Measurements from ENCODE around the gene AK2.

DNA sequence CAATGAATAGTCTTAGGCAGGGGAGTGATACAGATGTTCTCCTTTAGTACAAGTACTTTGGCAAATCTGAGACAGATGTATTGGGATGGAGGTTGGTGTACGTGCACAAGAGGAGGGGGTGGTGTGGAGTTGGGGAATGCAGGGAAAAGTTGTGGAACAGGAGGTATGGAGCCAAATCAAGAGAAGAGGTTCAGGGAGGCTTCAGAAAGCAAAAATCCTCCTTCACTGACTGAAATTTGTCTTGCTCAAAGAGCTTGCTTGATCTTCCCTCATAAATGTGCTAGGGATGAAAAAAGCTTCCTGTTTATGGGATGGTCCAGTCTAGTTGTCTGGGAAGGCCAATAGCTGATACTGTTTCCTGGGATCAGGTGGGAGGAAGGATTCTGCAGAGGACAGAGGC is 77.9 kb downstream of the AK2 start:
- TF ChIP-seq POLR2A (IDR thresholded peaks at IDR 0.05; ENCODE audit: low read length) (no peak), ZFP36 (IDR thresholded peaks at IDR 0.05; ENCODE audit: borderline replicate concordance, partially characterized antibody) (no peak), RAD21 (conservative IDR thresholded peaks at IDR 0.05 in 1 of 2, IDR thresholded peaks at IDR 0.05 in 1 of 2) (no peak), MYC (IDR thresholded peaks at IDR 0.05; ENCODE audit: borderline replicate concordance, low read length) (no peak), SMC3 (IDR thresholded peaks at IDR 0.05) (no peak), ZNF302 (CRISPR knock-in tag; IDR thresholded peaks at IDR 0.05) (no peak), ESRRA (IDR thresholded peaks at IDR 0.05; ENCODE audit: borderline replicate concordance, low read length) (no peak), EP300 (IDR thresholded peaks at IDR 0.05) (no peak)
- TF ChIP-seq, protein P1, sequence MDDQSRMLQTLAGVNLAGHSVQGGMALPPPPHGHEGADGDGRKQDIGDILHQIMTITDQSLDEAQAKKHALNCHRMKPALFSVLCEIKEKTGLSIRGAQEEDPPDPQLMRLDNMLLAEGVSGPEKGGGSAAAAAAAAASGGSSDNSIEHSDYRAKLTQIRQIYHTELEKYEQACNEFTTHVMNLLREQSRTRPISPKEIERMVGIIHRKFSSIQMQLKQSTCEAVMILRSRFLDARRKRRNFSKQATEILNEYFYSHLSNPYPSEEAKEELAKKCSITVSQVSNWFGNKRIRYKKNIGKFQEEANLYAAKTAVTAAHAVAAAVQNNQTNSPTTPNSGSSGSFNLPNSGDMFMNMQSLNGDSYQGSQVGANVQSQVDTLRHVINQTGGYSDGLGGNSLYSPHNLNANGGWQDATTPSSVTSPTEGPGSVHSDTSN (IDR thresholded peaks at IDR 0.05), result no peak
- TF ChIP-seq, protein P2, sequence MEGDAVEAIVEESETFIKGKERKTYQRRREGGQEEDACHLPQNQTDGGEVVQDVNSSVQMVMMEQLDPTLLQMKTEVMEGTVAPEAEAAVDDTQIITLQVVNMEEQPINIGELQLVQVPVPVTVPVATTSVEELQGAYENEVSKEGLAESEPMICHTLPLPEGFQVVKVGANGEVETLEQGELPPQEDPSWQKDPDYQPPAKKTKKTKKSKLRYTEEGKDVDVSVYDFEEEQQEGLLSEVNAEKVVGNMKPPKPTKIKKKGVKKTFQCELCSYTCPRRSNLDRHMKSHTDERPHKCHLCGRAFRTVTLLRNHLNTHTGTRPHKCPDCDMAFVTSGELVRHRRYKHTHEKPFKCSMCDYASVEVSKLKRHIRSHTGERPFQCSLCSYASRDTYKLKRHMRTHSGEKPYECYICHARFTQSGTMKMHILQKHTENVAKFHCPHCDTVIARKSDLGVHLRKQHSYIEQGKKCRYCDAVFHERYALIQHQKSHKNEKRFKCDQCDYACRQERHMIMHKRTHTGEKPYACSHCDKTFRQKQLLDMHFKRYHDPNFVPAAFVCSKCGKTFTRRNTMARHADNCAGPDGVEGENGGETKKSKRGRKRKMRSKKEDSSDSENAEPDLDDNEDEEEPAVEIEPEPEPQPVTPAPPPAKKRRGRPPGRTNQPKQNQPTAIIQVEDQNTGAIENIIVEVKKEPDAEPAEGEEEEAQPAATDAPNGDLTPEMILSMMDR (IDR thresholded peaks at IDR 0.05), result no peak
- TF ChIP-seq, protein P3, sequence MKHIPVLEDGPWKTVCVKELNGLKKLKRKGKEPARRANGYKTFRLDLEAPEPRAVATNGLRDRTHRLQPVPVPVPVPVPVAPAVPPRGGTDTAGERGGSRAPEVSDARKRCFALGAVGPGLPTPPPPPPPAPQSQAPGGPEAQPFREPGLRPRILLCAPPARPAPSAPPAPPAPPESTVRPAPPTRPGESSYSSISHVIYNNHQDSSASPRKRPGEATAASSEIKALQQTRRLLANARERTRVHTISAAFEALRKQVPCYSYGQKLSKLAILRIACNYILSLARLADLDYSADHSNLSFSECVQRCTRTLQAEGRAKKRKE (CRISPR knock-in tag; IDR thresholded peaks at IDR 0.05; ENCODE audit: low read depth), result no peak
- TF ChIP-seq, protein P4, sequence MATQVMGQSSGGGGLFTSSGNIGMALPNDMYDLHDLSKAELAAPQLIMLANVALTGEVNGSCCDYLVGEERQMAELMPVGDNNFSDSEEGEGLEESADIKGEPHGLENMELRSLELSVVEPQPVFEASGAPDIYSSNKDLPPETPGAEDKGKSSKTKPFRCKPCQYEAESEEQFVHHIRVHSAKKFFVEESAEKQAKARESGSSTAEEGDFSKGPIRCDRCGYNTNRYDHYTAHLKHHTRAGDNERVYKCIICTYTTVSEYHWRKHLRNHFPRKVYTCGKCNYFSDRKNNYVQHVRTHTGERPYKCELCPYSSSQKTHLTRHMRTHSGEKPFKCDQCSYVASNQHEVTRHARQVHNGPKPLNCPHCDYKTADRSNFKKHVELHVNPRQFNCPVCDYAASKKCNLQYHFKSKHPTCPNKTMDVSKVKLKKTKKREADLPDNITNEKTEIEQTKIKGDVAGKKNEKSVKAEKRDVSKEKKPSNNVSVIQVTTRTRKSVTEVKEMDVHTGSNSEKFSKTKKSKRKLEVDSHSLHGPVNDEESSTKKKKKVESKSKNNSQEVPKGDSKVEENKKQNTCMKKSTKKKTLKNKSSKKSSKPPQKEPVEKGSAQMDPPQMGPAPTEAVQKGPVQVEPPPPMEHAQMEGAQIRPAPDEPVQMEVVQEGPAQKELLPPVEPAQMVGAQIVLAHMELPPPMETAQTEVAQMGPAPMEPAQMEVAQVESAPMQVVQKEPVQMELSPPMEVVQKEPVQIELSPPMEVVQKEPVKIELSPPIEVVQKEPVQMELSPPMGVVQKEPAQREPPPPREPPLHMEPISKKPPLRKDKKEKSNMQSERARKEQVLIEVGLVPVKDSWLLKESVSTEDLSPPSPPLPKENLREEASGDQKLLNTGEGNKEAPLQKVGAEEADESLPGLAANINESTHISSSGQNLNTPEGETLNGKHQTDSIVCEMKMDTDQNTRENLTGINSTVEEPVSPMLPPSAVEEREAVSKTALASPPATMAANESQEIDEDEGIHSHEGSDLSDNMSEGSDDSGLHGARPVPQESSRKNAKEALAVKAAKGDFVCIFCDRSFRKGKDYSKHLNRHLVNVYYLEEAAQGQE (IDR thresholded peaks at IDR 0.05), result no peak

All from A549 (cell line).